VCaP (cell line): ENCODE data around the gene HMGCL.

Experiments used
- H3K27ac ChIP-seq: fragments of 450-650 bp; 2 replicates; pipeline ENCODE4 v1.5.1; 2017
- CTCF ChIP-seq: fragments of 450-650 bp; conservative IDR thresholded peaks from 2 replicates; pipeline ENCODE4 v1.5.1; 2017; ENCODE audit warnings: mild to moderate bottlenecking, moderate library complexity

Gene HMGCL

GRCh38 chr1:23825076-23825761 lies at the start of gene HMGCL:
TSS of gene HMGCL (minus strand) at chr1:23825429. CDS start at chr1:23825415, 14 bp downstream.
- TF ChIP-seq CTCF: no peak
- peak within 1 kb of the TSS; percentile 84 for H3K27ac ChIP-seq

- no peak overlapping the region for H3K27ac ChIP-seq
- no peak for TF ChIP-seq CTCF
Observed at GRCh38 chr1:23872421-23872820, 47.2 kb upstream of the HMGCL start.

- TF ChIP-seq CTCF: no peak
- peak overlapping the region; percentile 74 for H3K27ac ChIP-seq
Observed at GRCh38 chr1:23869051-23869450, 43.8 kb upstream of the HMGCL start.

- H3K27ac ChIP-seq: peak overlapping the region; percentile 74
- no peak; the same call in none of the 2 replicates for TF ChIP-seq CTCF
Observed at GRCh38 chr1:23868557-23869016, 43.4 kb upstream of the HMGCL start.

- peak within 1 kb of the TSS; percentile 74 for H3K27ac ChIP-seq
- peak; percentile 97 for TF ChIP-seq CTCF
Observed at GRCh38 chr1:23867895-23868556, 42.8 kb upstream of the HMGCL start, which contains the start of gene FUCA1. TSS of gene FUCA1 (minus strand) at chr1:23868290. CDS start at chr1:23868286, 4 bp downstream.

GRCh38 chr1:23867542-23867894 lies 42.3 kb upstream of the HMGCL start:
- peak overlapping the region; percentile 74 for H3K27ac ChIP-seq
- TF ChIP-seq CTCF: no peak

- no peak for TF ChIP-seq CTCF
- H3K27ac ChIP-seq: no peak overlapping the region
Observed at GRCh38 chr1:23865543-23865930, 40.3 kb upstream of the HMGCL start.
